ENCODE measurements around the gene BCKDHA. TPM values are rescaled to one million over a fixed set of nuclear protein-coding genes. Genes with fewer than 3 reads are reported as not detected.

The BCKDHA gene
- total RNA-seq, 1 experiment from 2014 or later = 19.4 TPM

DNA sequence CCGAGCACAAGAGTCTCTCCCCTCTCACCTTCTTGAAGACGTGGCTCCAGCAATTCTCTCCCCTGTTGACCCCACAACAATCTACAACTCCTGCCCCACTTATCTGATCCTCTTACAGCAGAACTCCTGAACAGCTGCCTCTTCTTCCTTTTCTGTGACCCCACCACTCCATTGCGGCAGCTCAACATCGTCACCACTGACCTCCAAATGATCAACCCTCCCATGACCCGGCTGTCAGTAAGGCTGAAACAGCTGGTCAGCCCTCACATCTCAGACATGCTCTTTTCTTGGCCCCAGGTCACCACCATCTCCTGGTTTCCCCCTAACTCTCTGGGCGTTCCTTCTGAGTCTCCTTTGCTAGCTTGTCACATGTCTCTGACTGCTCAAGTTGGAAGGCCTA lies 2.3 kb upstream of the BCKDHA start:
- peaks cover 1% of the 10 kb centered on the region for H3K36me3 ChIP-seq (ENCODE audit: control insufficient read depth, insufficient read depth, low read length)
- intact Hi-C loops (cut with micrococcal nuclease; ENCODE audit: unreplicated experiment) = no loop called here
- H3K27me3 ChIP-seq (replicated peaks; ENCODE audit: control insufficient read depth, insufficient read depth, low read length) = no peaks in the 10 kb centered on the region; the same call in 1 of the 2 replicates
- BruUV-seq (replicated peaks) = no TSS peak
- Mint-ChIP-seq H3K4me1 (ENCODE audit: low read depth, unreplicated experiment) (peaks cover 15% of the 10 kb centered on the region), H3K9me3 (ENCODE audit: unreplicated experiment) (no peaks in the 10 kb centered on the region), H3K36me3 (ENCODE audit: insufficient read depth, unreplicated experiment) (peaks cover 29% of the 10 kb centered on the region), H3K27ac (ENCODE audit: unreplicated experiment) (no peak overlapping the region), H3K4me3 (ENCODE audit: unreplicated experiment) (no peak overlapping the region), H3K27me3 (ENCODE audit: insufficient read depth, unreplicated experiment) (no peaks in the 10 kb centered on the region)
- no peaks in the 10 kb centered on the region for H3K9me3 ChIP-seq
- TF ChIP-seq, protein P1, sequence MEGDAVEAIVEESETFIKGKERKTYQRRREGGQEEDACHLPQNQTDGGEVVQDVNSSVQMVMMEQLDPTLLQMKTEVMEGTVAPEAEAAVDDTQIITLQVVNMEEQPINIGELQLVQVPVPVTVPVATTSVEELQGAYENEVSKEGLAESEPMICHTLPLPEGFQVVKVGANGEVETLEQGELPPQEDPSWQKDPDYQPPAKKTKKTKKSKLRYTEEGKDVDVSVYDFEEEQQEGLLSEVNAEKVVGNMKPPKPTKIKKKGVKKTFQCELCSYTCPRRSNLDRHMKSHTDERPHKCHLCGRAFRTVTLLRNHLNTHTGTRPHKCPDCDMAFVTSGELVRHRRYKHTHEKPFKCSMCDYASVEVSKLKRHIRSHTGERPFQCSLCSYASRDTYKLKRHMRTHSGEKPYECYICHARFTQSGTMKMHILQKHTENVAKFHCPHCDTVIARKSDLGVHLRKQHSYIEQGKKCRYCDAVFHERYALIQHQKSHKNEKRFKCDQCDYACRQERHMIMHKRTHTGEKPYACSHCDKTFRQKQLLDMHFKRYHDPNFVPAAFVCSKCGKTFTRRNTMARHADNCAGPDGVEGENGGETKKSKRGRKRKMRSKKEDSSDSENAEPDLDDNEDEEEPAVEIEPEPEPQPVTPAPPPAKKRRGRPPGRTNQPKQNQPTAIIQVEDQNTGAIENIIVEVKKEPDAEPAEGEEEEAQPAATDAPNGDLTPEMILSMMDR (IDR thresholded peaks at IDR 0.05; ENCODE audit: insufficient read depth in 1 of 2, low read depth in 1 of 2, low read length in 1 of 2, severe bottlenecking in 1 of 2, unreplicated experiment in 1 of 2) = no peak
- ChIA-PET POLR2A (no interaction called here), CTCF (interaction anchor here (0.6 kb wide), 1 partner anchor 16 kb away, joined by 6 read pairs; no protein-coding TSS in a partner anchor)
- no peak overlapping the region for H3K4me3 ChIP-seq (ENCODE audit: low read depth, low read length)
- 0 out of 2 replicates have a peak, but pooled peaks cover 6% of the 10 kb centered on the region for H3K4me1 ChIP-seq
- no peak for DNase-seq

DNA sequence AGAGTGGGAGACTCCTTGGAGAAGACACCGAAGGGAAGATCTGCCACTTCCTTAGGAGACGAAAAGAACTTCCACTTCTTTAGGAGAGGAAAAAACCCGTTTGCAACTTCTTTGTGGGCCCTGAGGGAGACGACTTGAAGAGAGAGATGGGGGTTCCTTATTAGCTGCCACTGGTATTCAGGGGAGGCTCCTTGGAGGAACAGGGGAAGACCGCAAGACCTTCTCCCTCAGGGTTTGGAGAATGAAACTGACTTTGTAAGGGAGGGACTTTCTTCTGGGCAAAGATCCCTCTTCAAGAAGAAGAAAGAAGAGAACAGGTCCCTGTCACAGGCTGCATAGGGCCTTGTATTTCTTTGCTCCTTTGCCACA lies 416 bp downstream of the BCKDHA start:
- no TSS peak for BruUV-seq (replicated peaks)
- intact Hi-C loops (cut with micrococcal nuclease; ENCODE audit: unreplicated experiment) = no loop called here
- Mint-ChIP-seq H3K36me3 (ENCODE audit: insufficient read depth, unreplicated experiment) (peaks cover 16% of the 10 kb centered on the region), H3K27ac (ENCODE audit: unreplicated experiment) (peak overlapping the region; percentile 100), H3K27me3 (ENCODE audit: insufficient read depth, unreplicated experiment) (no peaks in the 10 kb centered on the region), H3K4me3 (ENCODE audit: unreplicated experiment) (peak overlapping the region; percentile 99), H3K4me1 (ENCODE audit: low read depth, unreplicated experiment) (peaks cover 15% of the 10 kb centered on the region), H3K9me3 (ENCODE audit: unreplicated experiment) (no peaks in the 10 kb centered on the region)
- no peak for DNase-seq
- ChIA-PET CTCF (no interaction called here), POLR2A (interaction anchor here (1.0 to 1.4 kb wide), 2 partner anchors 11 to 41 kb away, joined by 3 read pairs; partner anchors contain the start of gene DMAC2)
- Histone ChIP-seq H3K27me3 (replicated peaks; ENCODE audit: control insufficient read depth, insufficient read depth, low read length) (no peaks in the 10 kb centered on the region; the same call in 1 of the 2 replicates), H3K9me3 (no peaks in the 10 kb centered on the region), H3K4me3 (ENCODE audit: low read depth, low read length) (peak overlapping the region; percentile 97), H3K4me1 (0 out of 2 replicates have a peak, but pooled peaks cover 6% of the 10 kb centered on the region), H3K36me3 (ENCODE audit: control insufficient read depth, insufficient read depth, low read length) (no peaks in the 10 kb centered on the region)
- TF ChIP-seq, protein P1 (IDR thresholded peaks at IDR 0.05; ENCODE audit: insufficient read depth in 1 of 2, low read depth in 1 of 2, low read length in 1 of 2, severe bottlenecking in 1 of 2, unreplicated experiment in 1 of 2) = no peak

DNA sequence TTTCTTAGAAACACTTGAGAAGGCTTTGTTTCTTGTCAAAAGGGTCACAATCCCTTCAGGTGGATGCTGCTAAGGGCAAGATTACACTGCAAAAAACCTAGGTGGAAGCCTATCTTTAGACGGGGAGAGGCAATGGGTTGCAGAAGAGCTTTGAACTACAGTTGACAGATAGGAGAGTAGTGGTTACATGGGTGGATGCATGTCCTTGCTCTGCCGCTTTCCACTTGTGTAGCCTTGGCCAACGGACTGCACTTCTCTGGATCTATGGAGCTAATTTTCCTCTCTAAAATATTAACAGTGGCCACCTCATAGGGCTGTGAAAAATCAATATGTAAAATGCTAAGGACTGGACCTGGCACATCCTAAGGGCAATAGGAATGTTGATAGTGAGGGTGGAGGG lies 980 bp downstream of the BCKDHA start:
- peaks cover 15% of the 10 kb centered on the region for H3K36me3 Mint-ChIP-seq (ENCODE audit: insufficient read depth, unreplicated experiment)
- peaks cover 15% of the 10 kb centered on the region for H3K4me1 Mint-ChIP-seq (ENCODE audit: low read depth, unreplicated experiment)
- H3K4me3 Mint-ChIP-seq (ENCODE audit: unreplicated experiment) = peak overlapping the region; percentile 99
- no TSS peak for BruUV-seq (replicated peaks)
- DNase-seq = no peak
- H3K4me3 ChIP-seq (ENCODE audit: low read depth, low read length) = peak overlapping the region; percentile 97
- no peaks in the 10 kb centered on the region; the same call in 1 of the 2 replicates for H3K27me3 ChIP-seq (replicated peaks; ENCODE audit: control insufficient read depth, insufficient read depth, low read length)
- H3K27ac Mint-ChIP-seq (ENCODE audit: unreplicated experiment) = peak overlapping the region; percentile 100
- no peaks in the 10 kb centered on the region for H3K9me3 ChIP-seq
- intact Hi-C loops (cut with micrococcal nuclease; ENCODE audit: unreplicated experiment) = no loop called here
- ChIA-PET POLR2A (interaction anchor here (1.0 to 1.4 kb wide), 2 partner anchors 11 to 41 kb away, joined by 3 read pairs; partner anchors contain the start of gene DMAC2), CTCF (no interaction called here)
- no peaks in the 10 kb centered on the region for H3K36me3 ChIP-seq (ENCODE audit: control insufficient read depth, insufficient read depth, low read length)
- H3K27me3 Mint-ChIP-seq (ENCODE audit: insufficient read depth, unreplicated experiment) = no peaks in the 10 kb centered on the region
- TF ChIP-seq, protein P1 (IDR thresholded peaks at IDR 0.05; ENCODE audit: insufficient read depth in 1 of 2, low read depth in 1 of 2, low read length in 1 of 2, severe bottlenecking in 1 of 2, unreplicated experiment in 1 of 2) = no peak
- 0 out of 2 replicates have a peak, but pooled peaks cover 6% of the 10 kb centered on the region for H3K4me1 ChIP-seq
- no peaks in the 10 kb centered on the region for H3K9me3 Mint-ChIP-seq (ENCODE audit: unreplicated experiment)
